Stimulated activated CD4-positive, alpha-beta T cell treated with anti-CD3 and anti-CD28 coated beads, TNF-alpha, amount 100 ng/mL, for 24 hours (primary cell): Measurements from ENCODE around the gene TRAF3IP1.

Source experiments
- DNase-seq, 3 experiments: peaks; one replicate each; pipeline ENCODE4 v3.0.0-alpha.2; 2020; ENCODE audit warnings: low read depth in 3 of 3

The TRAF3IP1 gene

GRCh38 chr2:238446371-238446770 lies 126.1 kb downstream of the TRAF3IP1 start:
- no peak for DNase-seq

- DNase-seq, result no peak
Measured at GRCh38 chr2:238448031-238448955, 128.0 kb downstream of the TRAF3IP1 start.

GRCh38 chr2:238449241-238449640 lies 128.9 kb downstream of the TRAF3IP1 start:
- DNase-seq, result no peak

- no peak for DNase-seq
Measured at GRCh38 chr2:238449909-238450417, 129.6 kb downstream of the TRAF3IP1 start.

GRCh38 chr2:238450440-238450861 lies 130.1 kb downstream of the TRAF3IP1 start:
- DNase-seq, result no peak
